WTC11 (cell line): ENCODE results near the gene HDAC10. TPM values are rescaled to one million over a fixed set of nuclear protein-coding genes. Genes with fewer than 3 reads are reported as not detected.
A peak's percentile ranks its signal among the peaks of the same experiment; 100 is the strongest.

Experiments
- ATAC-seq: fragments of 200-7000 bp; cut with Tn5 transposase; 2 replicates; pipeline ENCODE4 v1.10.0; 2021; ENCODE audit warnings: mild to moderate bottlenecking, moderate library complexity
- CTCF ChIA-PET: fragments of 300-600 bp; sonication (Branson Sonifier 250); formaldehyde crosslinking; loops from one replicate; lab custom pipeline; 2021; ENCODE audit warnings: antibody characterized with exemption; lab: Charles Lee
- POLR2A ChIA-PET: fragments of 350-600 bp; sonication (Branson Sonifier 250); formaldehyde crosslinking; loops from one replicate; lab custom pipeline; 2021; ENCODE audit warnings: antibody characterized with exemption; lab: Charles Lee
- DNase-seq: peaks from one replicate; pipeline ENCODE4 v3.0.0; 2021; ENCODE audit warnings: low spot score
- H3K27ac Mint-ChIP-seq: 2 replicates; pipeline ENCODE4 v1.8.0; 2021; ENCODE audit warnings: mixed read lengths
- H3K27me3 Mint-ChIP-seq: 2 replicates; pipeline ENCODE4 v1.8.0; 2021; ENCODE audit warnings: low read depth, mild to moderate bottlenecking, moderate library complexity, mixed read lengths
- H3K36me3 Mint-ChIP-seq: 2 replicates; pipeline ENCODE4 v1.8.0; 2021; ENCODE audit warnings: mixed read lengths
- H3K4me1 Mint-ChIP-seq: 2 replicates; pipeline ENCODE4 v1.8.0; 2022; ENCODE audit warnings: mixed read lengths
- H3K4me3 Mint-ChIP-seq: 2 replicates; pipeline ENCODE4 v1.8.0; 2021; ENCODE audit warnings: mild to moderate bottlenecking, moderate library complexity, mixed read lengths
- H3K9me3 Mint-ChIP-seq: 2 replicates; pipeline ENCODE4 v1.8.0; 2021; ENCODE audit warnings: mixed read lengths
- ATF1 ChIP-seq: sonication (generic); formaldehyde crosslinking; IDR thresholded peaks from 2 replicates; pipeline ENCODE4 v1.8.1; 2023; ENCODE audit warnings: mild to moderate bottlenecking, moderate library complexity, missing genetic modification reagents
- CREM ChIP-seq: sonication (generic); formaldehyde crosslinking; IDR thresholded peaks from 2 replicates; pipeline ENCODE4 v1.8.1; 2022; ENCODE audit warnings: mild to moderate bottlenecking, missing genetic modification reagents, moderate library complexity
- ESRRA ChIP-seq: sonication (generic); formaldehyde crosslinking; IDR thresholded peaks from 2 replicates; pipeline ENCODE4 v1.8.1; 2022; ENCODE audit warnings: mild to moderate bottlenecking, missing genetic modification reagents, borderline replicate concordance
- GABPB1 ChIP-seq: sonication (generic); formaldehyde crosslinking; IDR thresholded peaks from 2 replicates; pipeline ENCODE4 v1.8.1; 2023; ENCODE audit warnings: mild to moderate bottlenecking, missing genetic modification reagents
- GRHL2 ChIP-seq: fragments of 250-450 bp; sonication (Bioruptor Pico); IDR thresholded peaks from 2 replicates; pipeline ENCODE4 v1.8.0; 2022; ENCODE audit warnings: mild to moderate bottlenecking, moderate library complexity; ENCODE audit not compliant: insufficient replicate concordance, severe bottlenecking
- MYBL2 ChIP-seq: sonication (generic); formaldehyde crosslinking; IDR thresholded peaks from 2 replicates; pipeline ENCODE4 v1.8.1; 2023; ENCODE audit warnings: mild to moderate bottlenecking, moderate library complexity, missing genetic modification reagents
- NFE2L1 ChIP-seq: sonication (generic); formaldehyde crosslinking; IDR thresholded peaks from 2 replicates; pipeline ENCODE4 v1.8.1; 2023; ENCODE audit warnings: missing genetic modification reagents
- NR1H2 ChIP-seq: sonication (generic); formaldehyde crosslinking; IDR thresholded peaks from 2 replicates; pipeline ENCODE4 v1.9.0; 2021; ENCODE audit warnings: mild to moderate bottlenecking, moderate library complexity, missing genetic modification reagents
- PRRX2 ChIP-seq: fragments of 250-450 bp; sonication (Bioruptor Pico); IDR thresholded peaks from 2 replicates; pipeline ENCODE4 v1.8.0; 2021; ENCODE audit warnings: mild to moderate bottlenecking
- SMAD4 ChIP-seq: sonication (generic); formaldehyde crosslinking; IDR thresholded peaks from 2 replicates; pipeline ENCODE4 v1.8.0; 2022; ENCODE audit warnings: mild to moderate bottlenecking, missing genetic modification reagents
- TCF7 ChIP-seq: sonication (generic); formaldehyde crosslinking; IDR thresholded peaks from 2 replicates; pipeline ENCODE4 v1.8.0; 2022; ENCODE audit warnings: mild to moderate bottlenecking, low read depth, missing genetic modification reagents, moderate library complexity
- TP53 ChIP-seq: sonication (generic); formaldehyde crosslinking; IDR thresholded peaks from 2 replicates; pipeline ENCODE4 v1.8.1; 2023; ENCODE audit warnings: mild to moderate bottlenecking, missing genetic modification reagents
- ZBTB21 ChIP-seq: sonication (generic); formaldehyde crosslinking; IDR thresholded peaks from 2 replicates; pipeline ENCODE4 v1.8.1; 2023; ENCODE audit warnings: mild to moderate bottlenecking, missing genetic modification reagents, borderline replicate concordance
- total RNA-seq: library from RNA; stranded (reverse); gene quantifications from 3 replicates; pipeline ENCODE4 v1.2.3, GENCODE V29; 2021
- TF ChIP-seq, protein P1 (sequence below): fragments of 250-450 bp; sonication (Bioruptor Pico); IDR thresholded peaks from 2 replicates; pipeline ENCODE4 v1.9.0; 2021; ENCODE audit warnings: mild to moderate bottlenecking, borderline replicate concordance
- TF ChIP-seq, protein P2 (sequence below): sonication (generic); formaldehyde crosslinking; IDR thresholded peaks from 2 replicates; pipeline ENCODE4 v1.8.1; 2023; ENCODE audit warnings: mild to moderate bottlenecking, missing genetic modification reagents, moderate library complexity
- TF ChIP-seq, protein P3 (sequence below): sonication (generic); formaldehyde crosslinking; IDR thresholded peaks from 2 replicates; pipeline ENCODE4 v1.8.1; 2023; ENCODE audit warnings: mild to moderate bottlenecking, missing genetic modification reagents, borderline replicate concordance
- TF ChIP-seq, protein P4 (sequence below): sonication (generic); formaldehyde crosslinking; IDR thresholded peaks from 2 replicates; pipeline ENCODE4 v1.8.1; 2022; ENCODE audit warnings: low read depth, missing genetic modification reagents, borderline replicate concordance
- TF ChIP-seq, protein P5 (sequence below): sonication (generic); formaldehyde crosslinking; IDR thresholded peaks from 2 replicates; pipeline ENCODE4 v1.8.0; 2022; ENCODE audit warnings: mild to moderate bottlenecking, missing genetic modification reagents
- TF ChIP-seq, protein P6 (sequence below): fragments of 250-450 bp; sonication (Bioruptor Pico); IDR thresholded peaks from 2 replicates; pipeline ENCODE4 v1.9.0; 2021; ENCODE audit warnings: moderate library complexity, mild to moderate bottlenecking, inconsistent platforms, borderline replicate concordance
- TF ChIP-seq, protein P7 (sequence below): sonication (generic); formaldehyde crosslinking; IDR thresholded peaks from 2 replicates; pipeline ENCODE4 v1.8.1; 2023; ENCODE audit warnings: mild to moderate bottlenecking, missing genetic modification reagents

Gene HDAC10
- total RNA-seq, 1 experiment from 2014 or later = 40.9 TPM

DNA sequence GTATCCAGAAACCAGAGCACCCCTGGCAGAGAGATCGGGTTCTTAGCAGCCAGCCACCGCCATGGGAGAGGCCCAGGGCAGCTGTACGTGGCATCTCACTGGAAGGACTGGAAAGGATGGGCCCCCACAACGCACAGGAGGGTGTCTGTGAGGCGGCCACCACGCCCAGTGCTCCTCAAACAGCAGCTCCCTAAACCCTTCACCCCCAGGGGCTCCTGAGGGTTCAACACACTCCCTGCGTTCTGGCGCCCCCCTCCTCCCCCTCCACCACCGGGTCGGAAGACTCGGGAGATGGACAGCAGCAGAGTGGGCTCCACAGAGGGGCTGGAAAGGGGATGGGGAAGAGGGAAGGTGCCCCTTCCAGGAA, 9.4 kb upstream of the HDAC10 start:
- DNase-seq (no peak), ATAC-seq (no peak)
- H3K4me3 Mint-ChIP-seq = peak overlapping the region; percentile 54
- H3K4me1 Mint-ChIP-seq = peaks cover 8% of the 10 kb centered on the region
- CTCF ChIA-PET = interaction anchor here (1.2 to 3.7 kb wide), 5 partner anchors 9 to 66 kb away, joined by 5 to 21 read pairs (median 6); partner anchors contain the start of genes DENND6B and HDAC10
- H3K36me3 Mint-ChIP-seq = no peaks in the 10 kb centered on the region
- POLR2A ChIA-PET = no interaction called here
- H3K9me3 Mint-ChIP-seq = no peaks in the 10 kb centered on the region
- no peak overlapping the region for H3K27ac Mint-ChIP-seq
- no peak for TF ChIP-seq NFE2L1 (CRISPR knock-in tag)
- no peak for TF ChIP-seq NR1H2 (CRISPR knock-in tag)
- TF ChIP-seq PRRX2 (CRISPR knock-in tag) = no peak
- TF ChIP-seq SMAD4 (CRISPR knock-in tag) = no peak
- TF ChIP-seq, protein P1, sequence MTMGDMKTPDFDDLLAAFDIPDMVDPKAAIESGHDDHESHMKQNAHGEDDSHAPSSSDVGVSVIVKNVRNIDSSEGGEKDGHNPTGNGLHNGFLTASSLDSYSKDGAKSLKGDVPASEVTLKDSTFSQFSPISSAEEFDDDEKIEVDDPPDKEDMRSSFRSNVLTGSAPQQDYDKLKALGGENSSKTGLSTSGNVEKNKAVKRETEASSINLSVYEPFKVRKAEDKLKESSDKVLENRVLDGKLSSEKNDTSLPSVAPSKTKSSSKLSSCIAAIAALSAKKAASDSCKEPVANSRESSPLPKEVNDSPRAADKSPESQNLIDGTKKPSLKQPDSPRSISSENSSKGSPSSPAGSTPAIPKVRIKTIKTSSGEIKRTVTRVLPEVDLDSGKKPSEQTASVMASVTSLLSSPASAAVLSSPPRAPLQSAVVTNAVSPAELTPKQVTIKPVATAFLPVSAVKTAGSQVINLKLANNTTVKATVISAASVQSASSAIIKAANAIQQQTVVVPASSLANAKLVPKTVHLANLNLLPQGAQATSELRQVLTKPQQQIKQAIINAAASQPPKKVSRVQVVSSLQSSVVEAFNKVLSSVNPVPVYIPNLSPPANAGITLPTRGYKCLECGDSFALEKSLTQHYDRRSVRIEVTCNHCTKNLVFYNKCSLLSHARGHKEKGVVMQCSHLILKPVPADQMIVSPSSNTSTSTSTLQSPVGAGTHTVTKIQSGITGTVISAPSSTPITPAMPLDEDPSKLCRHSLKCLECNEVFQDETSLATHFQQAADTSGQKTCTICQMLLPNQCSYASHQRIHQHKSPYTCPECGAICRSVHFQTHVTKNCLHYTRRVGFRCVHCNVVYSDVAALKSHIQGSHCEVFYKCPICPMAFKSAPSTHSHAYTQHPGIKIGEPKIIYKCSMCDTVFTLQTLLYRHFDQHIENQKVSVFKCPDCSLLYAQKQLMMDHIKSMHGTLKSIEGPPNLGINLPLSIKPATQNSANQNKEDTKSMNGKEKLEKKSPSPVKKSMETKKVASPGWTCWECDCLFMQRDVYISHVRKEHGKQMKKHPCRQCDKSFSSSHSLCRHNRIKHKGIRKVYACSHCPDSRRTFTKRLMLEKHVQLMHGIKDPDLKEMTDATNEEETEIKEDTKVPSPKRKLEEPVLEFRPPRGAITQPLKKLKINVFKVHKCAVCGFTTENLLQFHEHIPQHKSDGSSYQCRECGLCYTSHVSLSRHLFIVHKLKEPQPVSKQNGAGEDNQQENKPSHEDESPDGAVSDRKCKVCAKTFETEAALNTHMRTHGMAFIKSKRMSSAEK (CRISPR knock-in tag) = no peak
- TF ChIP-seq, protein P2, sequence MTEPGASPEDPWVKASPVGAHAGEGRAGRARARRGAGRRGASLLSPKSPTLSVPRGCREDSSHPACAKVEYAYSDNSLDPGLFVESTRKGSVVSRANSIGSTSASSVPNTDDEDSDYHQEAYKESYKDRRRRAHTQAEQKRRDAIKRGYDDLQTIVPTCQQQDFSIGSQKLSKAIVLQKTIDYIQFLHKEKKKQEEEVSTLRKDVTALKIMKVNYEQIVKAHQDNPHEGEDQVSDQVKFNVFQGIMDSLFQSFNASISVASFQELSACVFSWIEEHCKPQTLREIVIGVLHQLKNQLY (CRISPR knock-in tag) = no peak
- TF ChIP-seq, protein P3, sequence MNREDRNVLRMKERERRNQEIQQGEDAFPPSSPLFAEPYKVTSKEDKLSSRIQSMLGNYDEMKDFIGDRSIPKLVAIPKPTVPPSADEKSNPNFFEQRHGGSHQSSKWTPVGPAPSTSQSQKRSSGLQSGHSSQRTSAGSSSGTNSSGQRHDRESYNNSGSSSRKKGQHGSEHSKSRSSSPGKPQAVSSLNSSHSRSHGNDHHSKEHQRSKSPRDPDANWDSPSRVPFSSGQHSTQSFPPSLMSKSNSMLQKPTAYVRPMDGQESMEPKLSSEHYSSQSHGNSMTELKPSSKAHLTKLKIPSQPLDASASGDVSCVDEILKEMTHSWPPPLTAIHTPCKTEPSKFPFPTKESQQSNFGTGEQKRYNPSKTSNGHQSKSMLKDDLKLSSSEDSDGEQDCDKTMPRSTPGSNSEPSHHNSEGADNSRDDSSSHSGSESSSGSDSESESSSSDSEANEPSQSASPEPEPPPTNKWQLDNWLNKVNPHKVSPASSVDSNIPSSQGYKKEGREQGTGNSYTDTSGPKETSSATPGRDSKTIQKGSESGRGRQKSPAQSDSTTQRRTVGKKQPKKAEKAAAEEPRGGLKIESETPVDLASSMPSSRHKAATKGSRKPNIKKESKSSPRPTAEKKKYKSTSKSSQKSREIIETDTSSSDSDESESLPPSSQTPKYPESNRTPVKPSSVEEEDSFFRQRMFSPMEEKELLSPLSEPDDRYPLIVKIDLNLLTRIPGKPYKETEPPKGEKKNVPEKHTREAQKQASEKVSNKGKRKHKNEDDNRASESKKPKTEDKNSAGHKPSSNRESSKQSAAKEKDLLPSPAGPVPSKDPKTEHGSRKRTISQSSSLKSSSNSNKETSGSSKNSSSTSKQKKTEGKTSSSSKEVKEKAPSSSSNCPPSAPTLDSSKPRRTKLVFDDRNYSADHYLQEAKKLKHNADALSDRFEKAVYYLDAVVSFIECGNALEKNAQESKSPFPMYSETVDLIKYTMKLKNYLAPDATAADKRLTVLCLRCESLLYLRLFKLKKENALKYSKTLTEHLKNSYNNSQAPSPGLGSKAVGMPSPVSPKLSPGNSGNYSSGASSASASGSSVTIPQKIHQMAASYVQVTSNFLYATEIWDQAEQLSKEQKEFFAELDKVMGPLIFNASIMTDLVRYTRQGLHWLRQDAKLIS (CRISPR knock-in tag) = no peak
- no peak for TF ChIP-seq ZBTB21 (CRISPR knock-in tag)
- TF ChIP-seq, protein P4, sequence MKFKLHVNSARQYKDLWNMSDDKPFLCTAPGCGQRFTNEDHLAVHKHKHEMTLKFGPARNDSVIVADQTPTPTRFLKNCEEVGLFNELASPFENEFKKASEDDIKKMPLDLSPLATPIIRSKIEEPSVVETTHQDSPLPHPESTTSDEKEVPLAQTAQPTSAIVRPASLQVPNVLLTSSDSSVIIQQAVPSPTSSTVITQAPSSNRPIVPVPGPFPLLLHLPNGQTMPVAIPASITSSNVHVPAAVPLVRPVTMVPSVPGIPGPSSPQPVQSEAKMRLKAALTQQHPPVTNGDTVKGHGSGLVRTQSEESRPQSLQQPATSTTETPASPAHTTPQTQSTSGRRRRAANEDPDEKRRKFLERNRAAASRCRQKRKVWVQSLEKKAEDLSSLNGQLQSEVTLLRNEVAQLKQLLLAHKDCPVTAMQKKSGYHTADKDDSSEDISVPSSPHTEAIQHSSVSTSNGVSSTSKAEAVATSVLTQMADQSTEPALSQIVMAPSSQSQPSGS (CRISPR knock-in tag) = no peak
- TF ChIP-seq TP53 (CRISPR knock-in tag) = no peak
- no peak for TF ChIP-seq ATF1 (CRISPR knock-in tag)
- no peak for TF ChIP-seq MYBL2 (CRISPR knock-in tag)
- no peak for TF ChIP-seq ESRRA
- TF ChIP-seq, protein P5, sequence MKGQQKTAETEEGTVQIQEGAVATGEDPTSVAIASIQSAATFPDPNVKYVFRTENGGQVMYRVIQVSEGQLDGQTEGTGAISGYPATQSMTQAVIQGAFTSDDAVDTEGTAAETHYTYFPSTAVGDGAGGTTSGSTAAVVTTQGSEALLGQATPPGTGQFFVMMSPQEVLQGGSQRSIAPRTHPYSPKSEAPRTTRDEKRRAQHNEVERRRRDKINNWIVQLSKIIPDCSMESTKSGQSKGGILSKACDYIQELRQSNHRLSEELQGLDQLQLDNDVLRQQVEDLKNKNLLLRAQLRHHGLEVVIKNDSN (CRISPR knock-in tag) = no peak
- H3K27me3 Mint-ChIP-seq = peaks cover 14% of the 10 kb centered on the region

DNA sequence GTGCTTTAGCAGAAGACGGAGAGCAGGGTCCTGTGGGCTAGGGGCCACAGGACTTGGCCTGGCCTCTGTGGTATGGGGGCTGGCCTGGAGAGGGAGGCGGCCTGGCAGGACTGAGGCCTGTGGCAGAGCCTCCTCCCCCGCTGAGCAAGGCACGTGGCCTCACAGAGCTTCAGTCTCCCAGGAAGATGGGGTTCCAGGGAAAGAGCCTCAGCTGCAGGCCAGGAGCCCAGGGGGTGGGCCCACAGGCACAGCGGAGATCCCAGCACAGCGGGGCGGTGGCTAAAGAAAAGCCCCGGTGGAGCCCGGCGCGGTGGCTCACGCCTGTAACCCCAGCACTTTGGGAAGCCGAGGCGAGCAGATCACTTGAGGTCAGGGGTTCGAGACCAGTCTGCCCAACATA, 8.2 kb upstream of the HDAC10 start:
- peaks cover 9% of the 10 kb centered on the region for H3K27me3 Mint-ChIP-seq
- H3K27ac Mint-ChIP-seq = no peak overlapping the region
- ChIA-PET CTCF (interaction anchor here (0.6 to 1.0 kb wide), 2 partner anchors 8 to 66 kb away, joined by 3 read pairs; no protein-coding TSS in a partner anchor), POLR2A (no interaction called here)
- peaks cover 8% of the 10 kb centered on the region for H3K4me1 Mint-ChIP-seq
- no peaks in the 10 kb centered on the region for H3K36me3 Mint-ChIP-seq
- DNase-seq (no peak), ATAC-seq (no peak)
- H3K9me3 Mint-ChIP-seq = no peaks in the 10 kb centered on the region
- H3K4me3 Mint-ChIP-seq = no peak overlapping the region; the same call in 1 of the 2 replicates
- TF ChIP-seq TCF7 (CRISPR knock-in tag) (no peak), CREM (CRISPR knock-in tag) (no peak), GRHL2 (no peak), PRRX2 (CRISPR knock-in tag) (no peak), GABPB1 (CRISPR knock-in tag) (no peak)
- TF ChIP-seq, protein P6, sequence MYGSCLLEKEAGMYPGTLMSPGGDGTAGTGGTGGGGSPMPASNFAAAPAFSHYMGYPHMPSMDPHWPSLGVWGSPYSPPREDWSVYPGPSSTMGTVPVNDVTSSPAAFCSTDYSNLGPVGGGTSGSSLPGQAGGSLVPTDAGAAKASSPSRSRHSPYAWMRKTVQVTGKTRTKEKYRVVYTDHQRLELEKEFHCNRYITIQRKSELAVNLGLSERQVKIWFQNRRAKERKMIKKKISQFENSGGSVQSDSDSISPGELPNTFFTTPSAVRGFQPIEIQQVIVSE = no peak
- TF ChIP-seq, protein P7, sequence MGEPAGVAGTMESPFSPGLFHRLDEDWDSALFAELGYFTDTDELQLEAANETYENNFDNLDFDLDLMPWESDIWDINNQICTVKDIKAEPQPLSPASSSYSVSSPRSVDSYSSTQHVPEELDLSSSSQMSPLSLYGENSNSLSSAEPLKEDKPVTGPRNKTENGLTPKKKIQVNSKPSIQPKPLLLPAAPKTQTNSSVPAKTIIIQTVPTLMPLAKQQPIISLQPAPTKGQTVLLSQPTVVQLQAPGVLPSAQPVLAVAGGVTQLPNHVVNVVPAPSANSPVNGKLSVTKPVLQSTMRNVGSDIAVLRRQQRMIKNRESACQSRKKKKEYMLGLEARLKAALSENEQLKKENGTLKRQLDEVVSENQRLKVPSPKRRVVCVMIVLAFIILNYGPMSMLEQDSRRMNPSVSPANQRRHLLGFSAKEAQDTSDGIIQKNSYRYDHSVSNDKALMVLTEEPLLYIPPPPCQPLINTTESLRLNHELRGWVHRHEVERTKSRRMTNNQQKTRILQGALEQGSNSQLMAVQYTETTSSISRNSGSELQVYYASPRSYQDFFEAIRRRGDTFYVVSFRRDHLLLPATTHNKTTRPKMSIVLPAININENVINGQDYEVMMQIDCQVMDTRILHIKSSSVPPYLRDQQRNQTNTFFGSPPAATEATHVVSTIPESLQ = no peak
